HG03139 (cell line): ENCODE data around the gene PYY.
"Not testable (repeated sequence)": the region's sequence is repeated elsewhere in the genome, so short reads cannot be mapped to it uniquely, and the experiment has no call there.

Source experiments
- ATAC-seq: cut with Tn5 transposase; IDR thresholded peaks from one replicate; pipeline ENCODE4 v1.9.1; 2021; ENCODE audit not compliant: unreplicated experiment

The PYY gene

GRCh38 chr17:43979011-43979410 is 25.3 kb upstream of the PYY start:
- ATAC-seq, result no peak

- ATAC-seq, result no peak
These were observed 24.3 kb upstream of the PYY start for GRCh38 chr17:43978078-43978477.

DNA sequence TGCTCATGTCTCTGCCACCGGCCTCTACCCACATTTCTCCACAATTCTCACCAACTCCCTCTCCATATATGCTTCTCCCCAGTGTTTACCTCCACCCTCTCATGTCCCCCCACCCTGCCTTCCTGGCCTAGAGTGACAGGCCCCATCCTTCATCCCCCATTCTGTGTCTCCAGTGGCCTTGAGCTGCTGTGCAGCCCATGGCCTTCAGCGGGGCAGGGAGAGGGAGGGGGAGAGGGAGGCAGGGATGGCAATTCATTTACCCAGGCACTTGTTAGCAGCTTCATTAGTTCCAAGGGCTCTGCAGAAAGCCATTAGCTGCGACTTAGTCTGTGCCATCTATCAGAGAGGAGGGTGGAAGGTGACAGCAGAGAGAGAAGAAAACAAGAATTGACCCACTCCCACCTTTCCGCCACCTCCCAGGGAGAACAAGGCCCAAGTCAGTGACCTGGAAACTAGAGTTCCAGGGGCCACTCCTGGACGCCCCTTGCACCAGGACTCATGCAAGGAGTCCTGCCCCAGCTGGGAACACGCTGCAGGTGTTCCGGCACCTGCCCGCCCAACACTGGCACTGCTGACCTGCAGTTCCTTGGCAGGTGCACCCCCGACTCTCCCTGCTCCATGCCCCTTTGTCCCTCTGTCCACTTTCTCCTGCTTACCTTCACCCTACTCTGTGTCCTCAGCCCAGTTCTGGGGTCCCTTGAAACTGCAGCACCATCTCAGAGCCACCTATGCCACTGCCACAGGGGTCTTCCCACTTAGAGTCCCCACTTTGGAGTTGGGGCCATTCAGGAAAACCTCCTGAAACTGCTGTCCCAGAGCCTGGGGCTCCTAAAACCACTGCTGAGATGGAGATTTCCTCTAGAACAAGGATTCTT is 23.5 kb upstream of the PYY start:
- ATAC-seq, result no peak

DNA sequence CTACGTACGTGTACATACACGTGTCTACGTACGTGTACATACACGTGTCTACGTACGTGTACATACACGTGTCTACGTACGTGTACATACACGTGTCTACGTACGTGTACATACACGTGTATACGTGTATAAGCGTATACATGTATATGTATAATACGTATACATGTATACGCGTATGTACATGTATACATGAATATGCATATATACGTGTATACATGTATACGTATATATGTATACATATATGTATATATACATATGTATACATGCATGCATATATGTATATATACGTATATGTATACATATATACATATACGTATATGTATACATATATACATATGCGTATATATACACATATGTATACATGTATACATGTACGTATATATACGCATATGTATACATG is 22.2 kb upstream of the PYY start:
- ATAC-seq, result no peak

GRCh38 chr17:43974382-43975266 is 20.9 kb upstream of the PYY start:
- no peak for ATAC-seq

GRCh38 chr17:43972444-43973212 is 18.9 kb upstream of the PYY start:
- not testable (repeated sequence) for ATAC-seq

DNA sequence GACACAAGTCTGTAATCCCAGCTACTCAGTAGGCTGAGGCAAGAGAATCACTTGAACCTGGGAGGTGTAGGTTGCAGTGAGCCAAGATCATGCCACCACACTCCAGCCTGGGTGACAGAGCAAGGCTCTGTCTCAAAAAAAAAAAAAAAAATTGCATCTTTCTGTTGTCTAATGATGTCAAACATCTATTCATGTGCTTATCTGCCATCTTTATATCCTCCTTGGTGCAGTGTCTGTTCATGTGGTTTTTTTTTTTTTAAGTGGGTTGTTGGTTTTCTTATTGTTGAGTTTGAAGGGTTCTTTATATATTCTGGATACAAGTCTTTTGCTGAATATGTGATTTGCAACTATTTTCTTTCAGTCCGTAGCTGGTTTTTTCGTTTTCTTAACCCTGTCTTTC is 17.7 kb upstream of the PYY start:
- ATAC-seq, result not testable (repeated sequence)

DNA sequence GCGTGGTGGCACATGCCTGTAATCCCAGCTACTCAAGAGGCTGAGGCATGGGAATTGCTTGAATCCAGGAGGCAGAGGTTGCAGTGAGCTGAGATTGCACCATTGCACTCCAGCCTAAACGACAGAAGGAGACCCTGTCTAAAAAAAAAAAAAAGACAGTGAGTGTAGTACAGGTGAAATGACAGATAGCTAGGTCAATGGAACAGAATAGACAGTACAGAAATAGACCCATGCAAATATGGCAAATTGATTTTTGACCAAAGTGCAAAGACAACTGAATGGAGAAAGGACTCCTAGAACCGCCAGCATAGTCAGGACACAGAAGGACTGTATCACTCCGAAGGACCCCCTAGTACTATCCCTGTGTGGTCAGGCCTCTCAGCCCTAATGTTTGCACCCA is 16.6 kb upstream of the PYY start:
- ATAC-seq, result no peak

GRCh38 chr17:43967251-43967875 is 13.6 kb upstream of the PYY start:
- no peak for ATAC-seq

DNA sequence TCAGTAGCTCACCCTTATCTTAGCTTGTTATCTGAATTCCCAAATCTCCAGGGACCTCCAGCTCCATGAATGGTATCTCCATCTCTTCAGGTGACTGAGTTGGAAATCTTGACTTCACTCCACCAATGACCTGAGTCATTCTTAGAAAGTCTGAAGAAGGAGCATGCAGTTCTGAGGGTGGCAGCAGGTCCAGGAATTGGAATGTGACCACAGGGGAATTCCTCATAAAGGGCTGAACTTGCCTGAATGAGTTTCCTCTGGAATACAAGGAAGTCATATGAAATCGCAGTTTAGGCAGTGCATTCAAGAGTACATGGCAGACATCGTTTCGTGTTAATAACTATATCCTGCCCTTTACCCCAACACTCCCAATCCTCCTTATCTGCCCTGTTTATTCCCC is 12.5 kb upstream of the PYY start:
- ATAC-seq, result no peak

DNA sequence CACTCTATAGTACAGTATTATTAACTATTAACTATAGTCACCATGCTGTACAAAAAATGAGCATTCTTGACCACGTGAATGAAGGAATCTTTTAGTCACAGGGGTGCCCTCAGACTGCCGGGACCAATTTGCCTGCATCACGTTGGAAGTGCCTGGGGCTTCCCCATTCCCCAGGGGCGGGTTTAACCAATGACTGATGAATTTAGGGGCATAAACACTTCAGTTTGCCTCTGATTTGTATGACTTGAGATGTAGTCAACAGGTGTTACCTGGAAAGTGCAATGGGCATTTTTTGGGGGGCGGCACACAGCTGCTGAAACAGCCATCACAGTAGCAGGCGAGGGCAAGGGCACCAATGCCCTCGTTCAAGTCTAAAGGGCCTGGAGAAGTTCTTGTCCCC is 8.7 kb upstream of the PYY start:
- ATAC-seq, result no peak

GRCh38 chr17:43961954-43962353 is 8.2 kb upstream of the PYY start:
- no peak for ATAC-seq

- not testable (repeated sequence) for ATAC-seq
These were observed 7.6 kb upstream of the PYY start for GRCh38 chr17:43961292-43961691.

DNA sequence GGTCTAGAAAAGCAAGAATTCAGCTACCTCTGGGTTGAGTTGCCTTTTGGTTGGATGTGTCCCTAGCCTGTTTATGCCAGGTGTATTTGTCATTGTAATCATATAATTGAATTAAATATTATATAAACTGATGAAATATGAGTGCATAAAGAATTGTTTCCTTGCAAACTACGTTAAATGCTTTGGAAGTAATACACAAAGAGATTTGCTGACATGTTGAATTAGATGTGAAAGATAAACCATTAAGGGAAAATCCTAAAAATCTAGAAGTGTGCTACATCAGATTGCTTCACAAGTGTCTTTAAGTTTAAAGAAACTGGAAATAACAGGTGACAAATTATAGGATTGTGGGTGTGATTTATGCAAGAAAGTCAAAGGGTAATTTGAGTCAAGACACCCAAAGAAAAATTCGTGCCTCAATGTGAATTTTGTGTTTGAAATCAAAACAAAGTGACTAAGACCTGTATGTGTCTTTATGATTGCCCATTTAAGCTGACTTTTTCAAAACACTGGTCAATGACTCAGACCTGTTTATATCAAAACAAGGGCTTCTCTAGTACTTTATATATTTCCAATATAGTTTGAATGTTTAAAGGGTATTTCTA is 5.1 kb upstream of the PYY start:
- no peak for ATAC-seq

GRCh38 chr17:43956222-43956621 is 2.5 kb upstream of the PYY start:
- ATAC-seq, result no peak

- ATAC-seq, result no peak
These were observed 745 bp downstream of the PYY start for GRCh38 chr17:43952724-43953666.

GRCh38 chr17:43952351-43952723 is 1.4 kb downstream of the PYY start:
- ATAC-seq, result no peak

DNA sequence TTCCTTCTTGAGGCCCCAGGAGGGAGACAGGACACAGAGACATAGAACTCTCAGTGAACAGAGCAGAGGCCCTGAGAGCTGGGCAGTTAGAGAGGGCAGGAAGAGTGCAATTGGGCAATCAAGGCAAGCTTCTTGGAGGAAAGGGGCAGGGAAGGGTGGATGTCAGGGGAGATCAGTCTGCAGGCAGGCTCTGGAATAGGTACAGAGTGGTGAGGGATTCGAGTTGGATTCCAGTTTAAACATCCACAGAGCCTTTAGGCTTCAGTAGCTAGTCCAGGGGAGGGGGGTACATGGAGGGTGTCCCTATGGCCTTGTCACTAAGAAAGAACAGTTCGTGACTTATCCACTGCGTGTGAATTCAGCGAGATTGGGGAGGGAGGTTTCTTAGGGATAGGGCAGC is 2.0 kb downstream of the PYY start:
- ATAC-seq, result no peak

DNA sequence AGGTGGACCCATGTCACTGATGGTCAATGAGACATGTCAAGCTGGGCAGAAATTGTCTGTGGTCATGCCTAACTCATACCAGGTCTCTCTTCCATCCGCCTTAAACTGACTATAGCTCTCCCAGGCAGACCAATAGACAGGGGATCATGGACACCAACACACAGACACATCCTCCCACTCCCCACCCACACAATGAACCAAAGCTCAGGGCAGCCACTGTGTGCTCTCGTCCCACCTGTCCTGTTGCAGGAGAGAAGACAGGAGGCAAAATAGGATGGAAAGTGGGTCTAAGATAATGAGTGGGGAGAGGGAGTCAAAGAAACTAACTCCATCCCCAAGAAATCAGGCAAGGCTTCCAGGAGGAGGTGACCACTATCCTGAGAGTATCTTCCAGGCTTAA is 3.2 kb downstream of the PYY start:
- ATAC-seq, result no peak
